Panc1 (cell line): ENCODE measurements around the gene SF3B5.

Experiments used
- CTCF ChIP-seq: fragments of 450-650 bp; IDR thresholded peaks from 2 replicates; pipeline ENCODE4 v1.5.1; 2017; ENCODE audit warnings: mild to moderate bottlenecking
- POLR2AphosphoS5 ChIP-seq: IDR thresholded peaks from 2 replicates; pipeline ENCODE4 v1.6.1; 2012; ENCODE audit warnings: mild to moderate bottlenecking, low read depth, low read length, moderate library complexity
- TF ChIP-seq, protein P1 (sequence below), 2 experiments: IDR thresholded peaks; 2 replicates each; pipeline ENCODE4 v1.6.1; 2011 to 2012; ENCODE audit warnings: low read depth in 2 of 2, control low read depth in 1 of 2, low read length in 1 of 2, mild to moderate bottlenecking in 1 of 2, moderate library complexity in 1 of 2; ENCODE audit not compliant: insufficient read depth in 1 of 2

- TF ChIP-seq CTCF (no peak; the same call in 1 of the 2 replicates), POLR2AphosphoS5 (no peak)
- TF ChIP-seq, protein P1, sequence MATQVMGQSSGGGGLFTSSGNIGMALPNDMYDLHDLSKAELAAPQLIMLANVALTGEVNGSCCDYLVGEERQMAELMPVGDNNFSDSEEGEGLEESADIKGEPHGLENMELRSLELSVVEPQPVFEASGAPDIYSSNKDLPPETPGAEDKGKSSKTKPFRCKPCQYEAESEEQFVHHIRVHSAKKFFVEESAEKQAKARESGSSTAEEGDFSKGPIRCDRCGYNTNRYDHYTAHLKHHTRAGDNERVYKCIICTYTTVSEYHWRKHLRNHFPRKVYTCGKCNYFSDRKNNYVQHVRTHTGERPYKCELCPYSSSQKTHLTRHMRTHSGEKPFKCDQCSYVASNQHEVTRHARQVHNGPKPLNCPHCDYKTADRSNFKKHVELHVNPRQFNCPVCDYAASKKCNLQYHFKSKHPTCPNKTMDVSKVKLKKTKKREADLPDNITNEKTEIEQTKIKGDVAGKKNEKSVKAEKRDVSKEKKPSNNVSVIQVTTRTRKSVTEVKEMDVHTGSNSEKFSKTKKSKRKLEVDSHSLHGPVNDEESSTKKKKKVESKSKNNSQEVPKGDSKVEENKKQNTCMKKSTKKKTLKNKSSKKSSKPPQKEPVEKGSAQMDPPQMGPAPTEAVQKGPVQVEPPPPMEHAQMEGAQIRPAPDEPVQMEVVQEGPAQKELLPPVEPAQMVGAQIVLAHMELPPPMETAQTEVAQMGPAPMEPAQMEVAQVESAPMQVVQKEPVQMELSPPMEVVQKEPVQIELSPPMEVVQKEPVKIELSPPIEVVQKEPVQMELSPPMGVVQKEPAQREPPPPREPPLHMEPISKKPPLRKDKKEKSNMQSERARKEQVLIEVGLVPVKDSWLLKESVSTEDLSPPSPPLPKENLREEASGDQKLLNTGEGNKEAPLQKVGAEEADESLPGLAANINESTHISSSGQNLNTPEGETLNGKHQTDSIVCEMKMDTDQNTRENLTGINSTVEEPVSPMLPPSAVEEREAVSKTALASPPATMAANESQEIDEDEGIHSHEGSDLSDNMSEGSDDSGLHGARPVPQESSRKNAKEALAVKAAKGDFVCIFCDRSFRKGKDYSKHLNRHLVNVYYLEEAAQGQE (IDR thresholded peaks at IDR 0.05; ENCODE audit: insufficient read depth in 1 of 2, low read depth in 2 of 2, low read length in 1 of 2): no peak
These were observed 5.0 kb downstream of the SF3B5 start for GRCh38 chr6:144090384-144090783.
